Measurements from ENCODE around the gene ENG. TPM values are rescaled to one million over a fixed set of nuclear protein-coding genes. Genes with fewer than 3 reads are reported as not detected.

ENG gene
- total and polyA plus RNA-seq, 2 of the 4 experiments (the other 2 are of a cell fraction): 3.6 to 83.3 TPM

- TF ChIP-seq MXI1 (IDR thresholded peaks at IDR 0.05; ENCODE audit: borderline replicate concordance, low read depth, low read length) (no peak), RAD21 (IDR thresholded peaks at IDR 0.05; ENCODE audit: low read length) (no peak)
Measured at GRCh38 chr9:127809540-127810377, 44.7 kb downstream of the ENG start (continued).

- Histone ChIP-seq H3K18ac (ENCODE audit: low read depth, low read length) (no peak overlapping the region), H3K23ac (ENCODE audit: low read depth, low read length) (no peak overlapping the region), H2AK9ac (replicated peaks; ENCODE audit: low read depth, low read length, poor library complexity) (peak overlapping the region; percentile 5), H3K56ac (ENCODE audit: extremely low read depth, insufficient read depth, low read length) (no peak overlapping the region), H2BK20ac (ENCODE audit: low read depth, low read length) (no peak overlapping the region), H3K36me3 (ENCODE audit: control insufficient read depth, insufficient read depth, low read length) (peaks cover 62% of the 10 kb centered on the region), H2BK15ac (ENCODE audit: low read depth, low read length) (no peak overlapping the region), H3K4ac (ENCODE audit: low read depth, low read length) (no peak overlapping the region), H4K8ac (ENCODE audit: low read depth in 2 of 2, low read length in 2 of 2) (no peak overlapping the region), H3K27ac (ENCODE audit: insufficient read depth, low read length) (no peak overlapping the region), H4K91ac (ENCODE audit: insufficient read depth, low read depth, low read length) (no peak overlapping the region), H3K4me2 (ENCODE audit: low read depth, low read length) (no peak overlapping the region), H3K4me1 (ENCODE audit: control insufficient read depth, insufficient read depth, low read length) (peaks cover 6% of the 10 kb centered on the region), H4K5ac (ENCODE audit: low read depth, low read length) (no peak overlapping the region), H3K27me3 (ENCODE audit: control insufficient read depth, insufficient read depth, low read length) (no peaks in the 10 kb centered on the region), H2BK5ac (ENCODE audit: low read depth, low read length, poor library complexity, severe bottlenecking) (no peak overlapping the region), H3K4me3 (ENCODE audit: insufficient read depth, low read depth, low read length) (no peak overlapping the region), H3K9me1 (ENCODE audit: insufficient read depth, low read length) (peaks cover 6% of the 10 kb centered on the region; the same call in 1 of the 2 replicates), H2AK5ac (ENCODE audit: low read depth, low read length) (no peak overlapping the region), H3K9ac (ENCODE audit: low read depth, low read length) (no peak overlapping the region), H3K14ac (replicated peaks; ENCODE audit: low read depth, low read length) (no peak overlapping the region), H4K20me1 (ENCODE audit: insufficient read depth, low read length) (peaks cover 14% of the 10 kb centered on the region), H3K9me3 (ENCODE audit: control insufficient read depth, insufficient read depth, low read length) (no peaks in the 10 kb centered on the region), H2AFZ (replicated peaks; ENCODE audit: low read length, poor library complexity) (no peak overlapping the region), H2BK120ac (ENCODE audit: low read depth, low read length) (no peak overlapping the region), H3K79me1 (ENCODE audit: low read depth in 1 of 2, low read length in 2 of 2) (peaks cover 33 to 55% of the 10 kb centered on the region in 2 experiments)
- no peak for TF ChIP-seq USF2 (IDR thresholded peaks at IDR 0.05; ENCODE audit: low read depth, low read length)
- ChIA-PET POLR2A (ENCODE audit: unreplicated experiment) (interaction anchor here (0.5 kb wide), 1 partner anchor 18 kb away, joined by 6 read pairs; no protein-coding TSS in a partner anchor), CTCF (interaction anchor here (0.6 kb wide), 1 partner anchor 357 kb away, joined by 4 read pairs; no protein-coding TSS in a partner anchor)
- in situ Hi-C loops (cut with MboI; ENCODE audit: low sequenced_read_pairs) (no loop called here), dilution Hi-C loops (cut with HindIII; ENCODE audit: low sequenced_read_pairs, unreplicated experiment) (no loop called here), intact Hi-C loops (cut with micrococcal nuclease) (no loop called here)
- ATAC-seq (ENCODE audit: low read depth): no peak
- no peak for DNase-seq
- WGBS, 2 experiments (ENCODE audit: extremely low coverage in 2 of 2, insufficient read length in 1 of 2): 73% methylated on average over 5 of the region's 9 CpGs; no CpG with 5 or more reads in 1 of the 2 experiments
- no TSS peak for BruUV-seq (replicated peaks)
Measured at GRCh38 chr9:127809002-127809539, 45.4 kb downstream of the ENG start.
